ENCODE data around the gene POTEM.
"Not testable (repeated sequence)": the region's sequence is repeated elsewhere in the genome, so short reads cannot be mapped to it uniquely, and the experiment has no call there.

The POTEM gene

GRCh38 chr14:18967134-18967533, at the start of gene POTEM:
Gene POTEM (plus strand): TSS chr14:18967434. CDS start chr14:18967486, 52 bp downstream.
- DNase-seq: not testable (repeated sequence)

GRCh38 chr14:18918345-18918744, 48.9 kb upstream of the POTEM start:
- DNase-seq: not testable (repeated sequence)

- DNase-seq: not testable (repeated sequence)
Measured at GRCh38 chr14:18920052-18920451, 47.2 kb upstream of the POTEM start.

GRCh38 chr14:18921055-18921701, 46.1 kb upstream of the POTEM start:
- not testable (repeated sequence) for DNase-seq

GRCh38 chr14:18936848-18937247, 30.4 kb upstream of the POTEM start:
- DNase-seq: not testable (repeated sequence)

- not testable (repeated sequence) for DNase-seq
Measured at GRCh38 chr14:18938733-18939132, 28.5 kb upstream of the POTEM start.

- not testable (repeated sequence) for DNase-seq
Measured at GRCh38 chr14:18949939-18950338, 17.3 kb upstream of the POTEM start.

GRCh38 chr14:18953085-18953484, 14.1 kb upstream of the POTEM start:
- DNase-seq: not testable (repeated sequence)

- DNase-seq: not testable (repeated sequence)
Measured at GRCh38 chr14:18955816-18956215, 11.4 kb upstream of the POTEM start.

GRCh38 chr14:18961576-18961975, 5.7 kb upstream of the POTEM start:
- DNase-seq: not testable (repeated sequence)

- DNase-seq: not testable (repeated sequence)
Measured at GRCh38 chr14:18962143-18962542, 5.1 kb upstream of the POTEM start.

GRCh38 chr14:18963276-18963675, 4.0 kb upstream of the POTEM start:
- DNase-seq: not testable (repeated sequence)

GRCh38 chr14:18964878-18965277, 2.4 kb upstream of the POTEM start:
- DNase-seq: not testable (repeated sequence)

- not testable (repeated sequence) for DNase-seq
Measured at GRCh38 chr14:19002566-19002965, 35.3 kb downstream of the POTEM start.

GRCh38 chr14:19006490-19006889, 39.3 kb downstream of the POTEM start:
- DNase-seq: not testable (repeated sequence)

- not testable (repeated sequence) for DNase-seq
Measured at GRCh38 chr14:19007678-19008077, 40.4 kb downstream of the POTEM start.

- DNase-seq: not testable (repeated sequence)
Measured at GRCh38 chr14:19011029-19011428, 43.8 kb downstream of the POTEM start.

- not testable (repeated sequence) for DNase-seq
Measured at GRCh38 chr14:19011703-19012102, 44.5 kb downstream of the POTEM start.

GRCh38 chr14:19015185-19015584, 48.0 kb downstream of the POTEM start:
- not testable (repeated sequence) for DNase-seq

GRCh38 chr14:19025080-19025589, 57.9 kb downstream of the POTEM start:
- DNase-seq: not testable (repeated sequence)

GRCh38 chr14:19026649-19027351, 59.6 kb downstream of the POTEM start:
- not testable (repeated sequence) for DNase-seq

- not testable (repeated sequence) for DNase-seq
Measured at GRCh38 chr14:19027895-19028294, 60.7 kb downstream of the POTEM start.

- not testable (repeated sequence) for DNase-seq
Measured at GRCh38 chr14:19036811-19037382, 69.7 kb downstream of the POTEM start.

All from GOT3 (cell line).